NCI-H187 treated with DMSO at 0.1 percent for 48 hours (cell line): Measurements from ENCODE around the gene CHST15.

Experiments
- DNase-seq: peaks from one replicate; lab custom pipeline; 2025; lab: John Stamatoyannopoulos, UW

The CHST15 gene

GRCh38 chr10:124065382-124066125 lies 27.8 kb downstream of the CHST15 start:
- DNase-seq: no peak

GRCh38 chr10:124064676-124065075 lies 28.7 kb downstream of the CHST15 start:
- DNase-seq: no peak

- no peak for DNase-seq
These were observed 29.4 kb downstream of the CHST15 start for GRCh38 chr10:124063750-124064603.

GRCh38 chr10:124062390-124062789 lies 31.0 kb downstream of the CHST15 start:
- DNase-seq: no peak

- no peak for DNase-seq
These were observed 32.4 kb downstream of the CHST15 start for GRCh38 chr10:124061030-124061429.

GRCh38 chr10:124060148-124060720 lies 33.2 kb downstream of the CHST15 start:
- DNase-seq: no peak

- DNase-seq: no peak
These were observed 33.8 kb downstream of the CHST15 start for GRCh38 chr10:124059551-124059950.

GRCh38 chr10:124058346-124059003 lies 34.9 kb downstream of the CHST15 start:
- no peak for DNase-seq

- DNase-seq: no peak
These were observed 35.8 kb downstream of the CHST15 start for GRCh38 chr10:124057601-124058000.

GRCh38 chr10:124056337-124056980 lies 36.9 kb downstream of the CHST15 start:
- no peak for DNase-seq

- DNase-seq: no peak
These were observed 39.4 kb downstream of the CHST15 start for GRCh38 chr10:124053971-124054370.

GRCh38 chr10:124052561-124052960 lies 40.8 kb downstream of the CHST15 start:
- no peak for DNase-seq

GRCh38 chr10:124050021-124051015 lies 43.1 kb downstream of the CHST15 start:
- DNase-seq: no peak

GRCh38 chr10:124049484-124049883 lies 43.9 kb downstream of the CHST15 start:
- DNase-seq: no peak

GRCh38 chr10:124048371-124049290 lies 44.8 kb downstream of the CHST15 start:
- no peak for DNase-seq

GRCh38 chr10:124047427-124048152 lies 45.8 kb downstream of the CHST15 start:
- DNase-seq: no peak

- DNase-seq: no peak
These were observed 47.5 kb downstream of the CHST15 start for GRCh38 chr10:124045801-124046355.

- DNase-seq: no peak
These were observed 48.1 kb downstream of the CHST15 start for GRCh38 chr10:124045276-124045675.
